NCI-H2227 treated with DMSO at 0.1 percent for 48 hours (cell line): ENCODE results near the gene TMEM63C.

Experiments
- DNase-seq: peaks from one replicate; lab custom pipeline; 2025; lab: John Stamatoyannopoulos, UW

TMEM63C gene

GRCh38 chr14:77199590-77199989 lies 18.0 kb downstream of the TMEM63C start:
- DNase-seq: no peak

- DNase-seq: no peak
Measured at GRCh38 chr14:77200406-77200985, 18.9 kb downstream of the TMEM63C start.

- DNase-seq: no peak
Measured at GRCh38 chr14:77201696-77202095, 20.1 kb downstream of the TMEM63C start.

DNA sequence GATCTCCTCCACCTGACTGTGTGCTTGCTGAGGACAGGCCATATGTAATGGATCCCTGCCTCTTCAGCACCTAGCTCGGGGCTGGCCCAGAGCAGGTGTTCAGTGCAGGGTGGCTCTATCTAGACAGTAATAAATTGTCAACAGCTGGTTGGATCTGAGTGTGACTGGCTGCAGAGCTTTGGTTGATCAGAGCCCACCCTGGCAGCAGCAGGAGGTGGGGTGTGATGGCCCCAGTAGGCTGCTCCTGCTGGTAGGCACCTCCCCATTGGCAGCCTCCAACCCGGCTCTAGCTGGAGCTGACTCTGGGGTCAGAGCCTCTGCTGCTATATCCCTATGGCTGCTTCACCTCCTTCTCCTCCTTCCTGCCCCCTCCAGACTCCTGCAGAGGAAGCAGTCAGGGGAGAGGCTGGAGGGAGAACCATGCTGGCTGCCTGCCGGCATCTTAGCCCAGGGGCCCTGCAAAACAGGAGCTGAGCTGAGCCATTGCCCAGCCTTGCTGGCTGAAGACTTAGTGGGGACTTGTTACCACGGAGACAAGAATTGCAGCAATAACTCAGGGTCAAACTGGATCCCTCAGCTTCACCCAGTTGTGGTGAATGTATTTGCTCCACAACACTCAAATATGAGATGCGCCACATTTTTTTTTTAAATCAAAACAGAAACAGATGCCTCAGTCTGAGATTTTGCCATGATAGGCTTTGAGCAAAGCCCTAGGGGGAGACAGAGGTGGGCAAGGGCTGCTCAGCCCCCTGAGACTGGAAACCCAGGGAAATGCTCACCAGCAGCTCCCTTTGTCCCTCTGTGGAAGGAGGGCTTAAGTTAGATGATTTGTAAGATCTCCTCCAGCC lies 22.2 kb downstream of the TMEM63C start:
- peak; percentile 47 for DNase-seq

DNA sequence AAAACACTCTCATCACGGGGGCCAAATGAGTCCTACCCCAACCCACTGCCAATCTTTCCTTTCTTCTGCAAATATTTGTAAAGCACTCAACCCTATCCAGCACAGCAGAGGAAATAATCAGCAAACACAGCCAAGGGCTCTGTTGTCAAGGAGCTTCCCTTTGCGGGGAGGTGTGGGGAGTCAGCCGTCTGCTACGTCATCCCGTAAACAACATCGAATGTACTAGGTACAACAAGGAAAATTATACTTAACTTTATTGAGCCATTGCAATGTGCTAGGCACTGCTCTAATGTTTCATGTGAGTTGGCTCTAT lies 22.8 kb downstream of the TMEM63C start:
- DNase-seq: no peak

- no peak for DNase-seq
Measured at GRCh38 chr14:77204907-77205306, 23.3 kb downstream of the TMEM63C start.

DNA sequence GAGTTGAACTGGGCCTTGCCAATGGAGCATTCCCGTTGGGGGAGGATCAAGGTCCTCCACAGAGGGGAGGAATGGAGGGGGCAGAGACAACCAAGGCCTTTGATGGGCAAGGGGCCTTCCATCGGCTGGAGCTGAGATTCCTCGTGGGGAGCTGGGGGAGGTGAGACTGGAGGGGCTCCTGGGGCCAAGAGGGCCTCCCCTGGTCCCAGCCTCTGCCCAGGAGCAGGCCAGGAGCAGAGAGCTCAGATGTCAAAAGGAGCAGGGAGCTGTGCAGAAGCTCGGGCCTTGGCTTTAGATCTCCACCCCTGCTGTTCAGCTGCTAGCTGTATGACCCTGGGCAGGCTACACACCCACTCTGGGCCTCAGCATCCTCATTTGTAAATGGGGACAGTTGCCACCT lies 24.0 kb downstream of the TMEM63C start:
- no peak for DNase-seq

DNA sequence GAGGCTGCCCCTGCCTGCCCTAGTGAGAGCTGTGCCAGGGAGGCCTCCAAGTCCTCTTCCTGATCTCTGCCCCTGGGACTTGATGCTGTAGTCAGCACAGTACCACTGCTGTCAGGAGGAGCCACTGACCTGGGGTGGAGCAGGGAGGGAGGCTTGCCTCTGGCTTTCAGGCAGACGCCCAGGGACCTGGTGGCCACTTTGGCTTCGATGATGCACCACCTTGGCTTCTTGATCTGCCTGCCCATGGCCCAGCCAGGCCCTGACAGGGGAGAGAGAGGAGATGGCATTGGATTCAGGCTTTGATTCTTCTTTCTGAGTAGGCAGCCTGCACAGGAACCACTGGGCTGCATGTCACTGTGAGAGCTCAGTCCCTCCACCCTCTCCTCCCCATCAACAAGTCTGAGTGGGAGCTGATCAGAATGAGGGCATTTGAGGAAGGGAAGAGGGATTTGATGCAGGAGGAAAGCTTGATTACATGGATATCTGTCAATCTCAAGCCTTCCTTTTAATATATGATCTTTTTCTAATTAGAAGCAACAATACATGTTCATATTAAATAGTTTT lies 24.7 kb downstream of the TMEM63C start:
- DNase-seq: no peak

- DNase-seq: no peak
Measured at GRCh38 chr14:77206877-77207389, 25.3 kb downstream of the TMEM63C start.

GRCh38 chr14:77208291-77208978 lies 26.8 kb downstream of the TMEM63C start:
- DNase-seq: peak; percentile 21

DNA sequence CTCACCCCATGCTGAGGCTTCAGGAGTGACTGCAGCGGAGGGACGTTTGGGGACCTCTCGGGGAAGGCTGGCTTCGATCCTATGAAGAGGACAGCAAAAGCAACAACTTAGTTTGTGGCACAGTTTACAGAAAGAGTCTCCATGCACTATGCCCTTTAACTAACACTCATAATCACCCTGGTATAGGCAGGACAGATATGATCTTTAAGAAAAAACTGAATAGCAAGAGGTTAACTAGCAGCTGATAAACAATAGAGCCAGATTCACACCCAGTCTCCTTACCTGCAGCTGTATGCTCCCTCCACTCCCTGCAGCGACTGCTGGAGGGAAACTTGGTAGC lies 27.4 kb downstream of the TMEM63C start:
- no peak for DNase-seq

DNA sequence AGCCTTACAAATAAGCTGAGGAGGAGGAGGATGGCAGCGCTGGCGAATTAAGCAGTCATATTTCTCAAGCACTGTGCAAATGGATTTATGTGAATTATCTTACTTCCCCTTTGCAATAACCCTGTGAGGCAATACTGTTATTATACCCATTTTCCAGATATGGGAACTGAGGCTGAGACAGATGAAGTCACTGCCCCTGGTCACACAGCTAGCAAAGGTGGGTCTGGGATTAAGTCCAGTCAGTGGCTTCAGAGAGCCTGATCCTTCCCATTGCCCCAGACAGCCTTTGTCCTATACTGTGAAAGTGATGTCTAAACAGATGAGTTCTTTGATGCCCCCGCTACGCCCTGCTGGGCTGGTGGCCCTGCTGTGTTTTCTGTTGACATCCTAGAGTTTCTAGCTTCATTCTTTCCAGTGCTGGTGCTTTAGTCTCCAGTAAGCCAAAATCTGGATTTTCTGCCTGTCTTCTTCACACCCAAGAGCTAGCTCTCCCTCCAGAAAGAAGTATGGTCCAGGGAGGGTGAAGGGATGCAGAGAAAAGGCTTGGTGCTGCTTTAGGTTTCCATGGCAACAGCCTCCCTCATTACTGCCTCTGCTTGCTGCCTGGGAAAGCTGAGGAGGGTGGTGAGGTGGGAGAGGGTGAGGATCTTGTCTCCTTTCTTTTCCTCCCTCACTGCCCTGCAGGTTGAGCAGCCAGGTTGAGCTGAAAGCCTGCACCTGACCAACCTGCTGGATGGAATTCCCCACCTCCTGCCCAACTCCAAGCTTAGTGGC lies 30.7 kb downstream of the TMEM63C start:
- DNase-seq: no peak

GRCh38 chr14:77212943-77213678 lies 31.5 kb downstream of the TMEM63C start:
- peak; percentile 14 for DNase-seq

DNA sequence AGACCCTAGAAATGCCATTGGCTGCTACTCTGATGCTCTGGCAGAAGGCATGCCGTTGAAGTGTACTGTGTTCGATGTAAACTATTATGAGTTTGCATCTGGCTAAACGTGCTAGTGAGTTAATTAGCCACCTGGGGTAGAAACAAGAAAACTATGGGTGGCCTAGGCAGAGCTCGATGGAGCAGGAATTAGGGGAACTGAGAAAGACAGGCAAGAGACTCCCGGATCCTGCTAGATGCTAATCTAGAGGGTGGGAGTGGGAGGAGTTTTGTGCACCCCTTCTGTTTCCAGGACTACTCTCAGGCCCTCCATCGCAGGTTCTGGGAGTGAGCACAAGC lies 32.0 kb downstream of the TMEM63C start:
- no peak for DNase-seq

DNA sequence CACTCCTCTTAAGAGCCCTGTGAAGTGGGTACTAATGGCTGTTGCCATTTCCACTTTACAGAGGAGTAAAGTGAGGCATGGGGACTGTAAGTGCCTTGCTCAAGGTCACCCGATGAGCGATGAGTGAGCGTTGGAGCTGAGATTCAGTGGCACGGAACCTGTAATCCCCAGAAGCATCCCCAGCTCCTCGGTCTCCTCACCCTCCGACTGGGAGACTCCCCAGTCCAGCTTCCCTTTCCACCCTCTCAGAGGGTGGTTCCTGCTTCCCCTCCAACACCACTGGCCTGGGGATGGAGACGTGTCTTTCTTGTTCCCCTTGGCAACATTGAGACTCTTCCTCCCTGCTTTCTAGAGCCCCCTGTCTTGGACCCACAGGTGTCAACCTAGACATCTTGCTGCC lies 32.6 kb downstream of the TMEM63C start:
- no peak for DNase-seq

- no peak for DNase-seq
Measured at GRCh38 chr14:77217551-77217950, 36.0 kb downstream of the TMEM63C start.

DNA sequence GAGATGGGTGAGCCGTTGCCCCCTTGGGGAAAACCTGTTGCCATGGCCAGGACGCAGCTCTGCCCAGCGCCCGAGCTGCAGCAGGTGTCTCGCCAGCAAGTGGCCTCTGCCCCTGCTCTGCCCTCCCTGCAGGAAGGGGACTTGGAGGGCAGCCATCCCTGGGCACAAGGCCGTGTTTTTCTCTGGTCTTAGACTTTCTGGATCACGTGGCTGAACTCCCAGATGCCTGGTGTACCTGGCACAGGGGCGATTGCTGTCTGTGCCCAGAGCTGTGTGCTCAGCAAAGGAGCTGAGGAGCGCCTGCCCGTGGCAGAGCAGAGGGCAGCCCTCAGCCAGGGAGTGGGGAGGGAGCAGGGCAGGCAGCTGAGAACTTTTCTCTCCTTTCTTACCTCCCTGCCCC lies 38.0 kb downstream of the TMEM63C start:
- DNase-seq: no peak

DNA sequence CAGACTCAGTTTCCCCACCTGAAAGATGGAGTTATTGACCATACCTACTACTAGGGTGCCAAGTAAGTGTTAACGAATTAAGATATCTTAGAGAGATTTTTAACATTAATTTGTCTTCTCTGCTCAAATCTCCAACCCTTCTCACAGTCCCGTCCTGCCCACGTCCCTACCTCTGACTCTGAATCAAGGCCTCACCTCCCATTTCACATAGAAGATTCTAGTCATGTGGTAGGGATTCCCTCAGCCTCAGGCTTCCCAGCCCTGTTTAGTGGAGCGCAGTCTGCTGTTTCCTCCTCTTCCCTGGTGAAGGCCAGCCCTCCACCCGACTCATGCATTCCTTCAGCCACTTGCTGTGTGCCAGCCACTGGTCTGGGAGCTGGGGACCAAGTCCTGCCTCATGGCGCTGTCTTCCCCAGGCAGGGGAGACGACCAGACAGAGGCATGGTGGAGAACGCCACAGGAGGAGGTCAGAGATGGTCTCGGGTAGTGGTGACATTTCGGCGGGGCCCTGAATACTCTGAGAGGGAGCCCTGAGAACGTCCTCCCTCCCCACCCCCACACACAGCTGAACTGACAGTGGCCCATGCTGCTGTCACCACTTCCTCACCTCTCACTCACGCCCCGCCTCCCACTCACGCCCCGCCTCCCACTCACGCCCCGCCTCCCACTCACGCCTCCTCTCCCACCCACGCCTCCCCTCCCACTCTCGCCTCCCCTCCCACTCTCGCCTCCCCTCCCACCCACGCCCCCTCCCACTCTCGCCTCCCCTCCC lies 38.8 kb downstream of the TMEM63C start:
- no peak for DNase-seq

- DNase-seq: no peak
Measured at GRCh38 chr14:77221241-77221871, 39.8 kb downstream of the TMEM63C start.

DNA sequence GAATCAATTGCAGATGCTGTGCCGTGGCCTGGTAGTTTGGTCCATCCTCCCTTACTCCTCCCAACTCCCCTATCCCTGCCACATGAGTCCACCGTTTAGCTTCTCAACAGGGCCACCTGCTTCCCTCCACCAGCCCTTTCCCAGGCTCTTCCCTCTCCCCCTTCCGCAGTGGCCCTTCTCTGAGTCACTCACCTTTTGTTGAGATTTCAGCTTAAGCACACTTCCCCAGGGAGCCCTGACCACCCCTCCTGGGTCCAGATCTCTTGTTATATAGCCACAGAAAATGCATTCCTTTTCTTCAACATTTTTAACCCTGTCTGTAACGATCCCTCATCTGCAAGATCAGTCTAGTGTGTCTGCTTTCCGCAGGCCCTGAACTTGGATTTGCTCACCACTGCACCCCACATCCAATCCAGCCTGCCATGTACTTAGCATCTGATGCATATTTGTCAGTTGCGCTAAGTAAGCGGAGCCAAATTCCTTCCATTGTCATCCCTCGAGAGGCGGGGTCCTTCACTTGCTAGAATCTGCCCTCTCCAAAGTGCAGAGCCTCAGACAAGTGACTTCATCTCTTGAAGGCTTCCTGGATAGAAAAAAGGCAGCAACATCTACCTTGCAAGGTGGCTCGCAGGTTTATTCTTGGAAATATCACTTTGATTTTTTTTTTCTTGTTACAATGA lies 41.1 kb downstream of the TMEM63C start:
- no peak for DNase-seq
